ENCODE results near the gene SDK1. TPM values are rescaled to one million over a fixed set of nuclear protein-coding genes. Genes with fewer than 3 reads are reported as not detected.

Gene SDK1
- total and polyA plus RNA-seq, 2 experiments from 2014 or later, result 2.1 to 10.0 TPM

- no peaks in the 10 kb centered on the region for H3K27me3 ChIP-seq (ENCODE audit: insufficient read depth)
- TF ChIP-seq CREB1 (CRISPR knock-in tag; IDR thresholded peaks at IDR 0.05; ENCODE audit: low read depth) (no peak), NANOG (IDR thresholded peaks at IDR 0.05; ENCODE audit: borderline replicate concordance) (no peak), ZNF331 (CRISPR knock-in tag; IDR thresholded peaks at IDR 0.05; ENCODE audit: low read depth) (no peak)
- DNase-seq (ENCODE audit: low spot score) (no peak), ATAC-seq (peak; percentile 29; the same call in 1 of the 3 replicates)
- Mint-ChIP-seq H3K4me3 (no peak overlapping the region), H3K36me3 (ENCODE audit: low read depth) (peaks cover 14% of the 10 kb centered on the region), H3K27me3 (ENCODE audit: insufficient read depth, low read depth, poor library complexity) (peaks cover 3% of the 10 kb centered on the region), H3K27ac (no peak overlapping the region), H3K4me1 (no peaks in the 10 kb centered on the region; the same call in 2 of the 3 replicates), H3K9me3 (peaks cover 13% of the 10 kb centered on the region)
- H3K4me3 ChIP-seq, result no peak overlapping the region
- H3K9me2 ChIP-seq (ENCODE audit: insufficient read depth), result no peaks in the 10 kb centered on the region
- no peaks in the 10 kb centered on the region for H3K36me3 ChIP-seq (ENCODE audit: insufficient read depth)
- H3F3A ChIP-seq (replicated peaks; ENCODE audit: low read depth), result no peaks in the 10 kb centered on the region
- H3K4me1 ChIP-seq (ENCODE audit: insufficient read depth), result 0 out of 2 replicates have a peak, but pooled peaks cover 3% of the 10 kb centered on the region
- H3K79me2 ChIP-seq (replicated peaks; ENCODE audit: insufficient read depth), result no peaks in the 10 kb centered on the region
- no peak overlapping the region for H3K27ac ChIP-seq (ENCODE audit: low read depth)
- H4K20me1 ChIP-seq (replicated peaks; ENCODE audit: insufficient read depth), result no peaks in the 10 kb centered on the region
- no peak overlapping the region for H2AFZ ChIP-seq
- H3K4me2 ChIP-seq, result no peak overlapping the region
Observed at GRCh38 chr7:3949242-3949640, 648.2 kb downstream of the SDK1 start.

GRCh38 chr7:3950249-3950648 lies 649.2 kb downstream of the SDK1 start:
- peaks cover 3% of the 10 kb centered on the region for H3K27me3 Mint-ChIP-seq (ENCODE audit: insufficient read depth, low read depth, poor library complexity)
- Histone ChIP-seq H3K4me1 (ENCODE audit: insufficient read depth) (no peaks in the 10 kb centered on the region), H4K20me1 (replicated peaks; ENCODE audit: insufficient read depth) (no peaks in the 10 kb centered on the region), H3K4me3 (no peak overlapping the region), H3K27ac (ENCODE audit: low read depth) (no peak overlapping the region), H3K4me2 (no peak overlapping the region), H3K9me2 (ENCODE audit: insufficient read depth) (no peaks in the 10 kb centered on the region), H3F3A (replicated peaks; ENCODE audit: low read depth) (no peaks in the 10 kb centered on the region), H3K36me3 (ENCODE audit: insufficient read depth) (no peaks in the 10 kb centered on the region), H2AFZ (no peak overlapping the region), H3K27me3 (ENCODE audit: insufficient read depth) (no peaks in the 10 kb centered on the region), H3K79me2 (replicated peaks; ENCODE audit: insufficient read depth) (no peaks in the 10 kb centered on the region)
- H3K4me3 Mint-ChIP-seq, result no peak overlapping the region
- DNase-seq (ENCODE audit: low spot score), result no peak
- H3K9me3 Mint-ChIP-seq, result peaks cover 4% of the 10 kb centered on the region
- ATAC-seq, result no peak
- H3K36me3 Mint-ChIP-seq (ENCODE audit: low read depth), result peaks cover 5% of the 10 kb centered on the region
- no peaks in the 10 kb centered on the region; the same call in 2 of the 3 replicates for H3K4me1 Mint-ChIP-seq
- H3K27ac Mint-ChIP-seq, result no peak overlapping the region
- TF ChIP-seq STAT1 (IDR thresholded peaks at IDR 0.05; ENCODE audit: unreplicated experiment) (no peak), ZNF462 (CRISPR knock-in tag; IDR thresholded peaks at IDR 0.05) (no peak), CTCF (conservative IDR thresholded peaks at IDR 0.05; ENCODE audit: low read depth in 2 of 2) (no peak), EZH2 (IDR thresholded peaks at IDR 0.05; ENCODE audit: low read depth, unreplicated experiment) (no peak), EZH2phosphoT487 (IDR thresholded peaks at IDR 0.05; ENCODE audit: unreplicated experiment) (no peak), ZNF331 (CRISPR knock-in tag; IDR thresholded peaks at IDR 0.05; ENCODE audit: low read depth) (no peak), POLR2AphosphoS5 (IDR thresholded peaks at IDR 0.05; ENCODE audit: low read depth) (no peak), JUNB (IDR thresholded peaks at IDR 0.05; ENCODE audit: unreplicated experiment) (no peak), REST (IDR thresholded peaks at IDR 0.05; ENCODE audit: unreplicated experiment) (no peak)

Data from GM23338 (cell line).